NCI-H2196 (cell line): ENCODE measurements around the gene DLGAP1.
A peak's percentile ranks its signal among the peaks of the same experiment; 100 is the strongest.

Experiments
- DNase-seq: peaks from one replicate; lab custom pipeline; 2025; ENCODE audit not compliant: unreplicated experiment; lab: John Stamatoyannopoulos, UW

Gene DLGAP1

GRCh38 chr18:3873698-3874097 lies 581.4 kb downstream of the DLGAP1 start:
- DNase-seq = no peak

GRCh38 chr18:3873211-3873610 lies 581.9 kb downstream of the DLGAP1 start:
- no peak for DNase-seq

GRCh38 chr18:3872641-3873040 lies 582.5 kb downstream of the DLGAP1 start:
- no peak for DNase-seq

- DNase-seq = no peak
Observed at GRCh38 chr18:3871687-3872086, 583.4 kb downstream of the DLGAP1 start.

GRCh38 chr18:3870914-3871313 lies 584.2 kb downstream of the DLGAP1 start:
- no peak for DNase-seq

- DNase-seq = peak; percentile 63
Observed at GRCh38 chr18:3869848-3870247, 585.3 kb downstream of the DLGAP1 start.

- no peak for DNase-seq
Observed at GRCh38 chr18:3867864-3868311, 587.2 kb downstream of the DLGAP1 start.

- no peak for DNase-seq
Observed at GRCh38 chr18:3867236-3867635, 587.9 kb downstream of the DLGAP1 start.

- DNase-seq = no peak
Observed at GRCh38 chr18:3864669-3865298, 590.3 kb downstream of the DLGAP1 start.

GRCh38 chr18:3863593-3863992 lies 591.5 kb downstream of the DLGAP1 start:
- DNase-seq = no peak

- DNase-seq = no peak
Observed at GRCh38 chr18:3863006-3863405, 592.1 kb downstream of the DLGAP1 start.

- no peak for DNase-seq
Observed at GRCh38 chr18:3861495-3861894, 593.6 kb downstream of the DLGAP1 start.

- no peak for DNase-seq
Observed at GRCh38 chr18:3857544-3857943, 597.6 kb downstream of the DLGAP1 start.

GRCh38 chr18:3855966-3856365 lies 599.1 kb downstream of the DLGAP1 start:
- no peak for DNase-seq

- DNase-seq = no peak
Observed at GRCh38 chr18:3852321-3852720, 602.8 kb downstream of the DLGAP1 start.

- DNase-seq = no peak
Observed at GRCh38 chr18:3851159-3851558, 603.9 kb downstream of the DLGAP1 start.

GRCh38 chr18:3848316-3848715 lies 606.8 kb downstream of the DLGAP1 start:
- DNase-seq = peak; percentile 37

- no peak for DNase-seq
Observed at GRCh38 chr18:3845161-3845560, 609.9 kb downstream of the DLGAP1 start.

GRCh38 chr18:3842844-3843243 lies 612.3 kb downstream of the DLGAP1 start:
- DNase-seq = no peak

- no peak for DNase-seq
Observed at GRCh38 chr18:3840766-3841165, 614.3 kb downstream of the DLGAP1 start.

GRCh38 chr18:3839581-3839981 lies 615.5 kb downstream of the DLGAP1 start:
- DNase-seq = no peak

- DNase-seq = no peak
Observed at GRCh38 chr18:3836483-3837335, 618.4 kb downstream of the DLGAP1 start.
